NCI-H2227 (cell line): ENCODE results near the gene IFITM2.

Experiments
- DNase-seq: peaks from one replicate; lab custom pipeline; 2025; ENCODE audit not compliant: unreplicated experiment; lab: John Stamatoyannopoulos, UW

IFITM2 gene

DNA sequence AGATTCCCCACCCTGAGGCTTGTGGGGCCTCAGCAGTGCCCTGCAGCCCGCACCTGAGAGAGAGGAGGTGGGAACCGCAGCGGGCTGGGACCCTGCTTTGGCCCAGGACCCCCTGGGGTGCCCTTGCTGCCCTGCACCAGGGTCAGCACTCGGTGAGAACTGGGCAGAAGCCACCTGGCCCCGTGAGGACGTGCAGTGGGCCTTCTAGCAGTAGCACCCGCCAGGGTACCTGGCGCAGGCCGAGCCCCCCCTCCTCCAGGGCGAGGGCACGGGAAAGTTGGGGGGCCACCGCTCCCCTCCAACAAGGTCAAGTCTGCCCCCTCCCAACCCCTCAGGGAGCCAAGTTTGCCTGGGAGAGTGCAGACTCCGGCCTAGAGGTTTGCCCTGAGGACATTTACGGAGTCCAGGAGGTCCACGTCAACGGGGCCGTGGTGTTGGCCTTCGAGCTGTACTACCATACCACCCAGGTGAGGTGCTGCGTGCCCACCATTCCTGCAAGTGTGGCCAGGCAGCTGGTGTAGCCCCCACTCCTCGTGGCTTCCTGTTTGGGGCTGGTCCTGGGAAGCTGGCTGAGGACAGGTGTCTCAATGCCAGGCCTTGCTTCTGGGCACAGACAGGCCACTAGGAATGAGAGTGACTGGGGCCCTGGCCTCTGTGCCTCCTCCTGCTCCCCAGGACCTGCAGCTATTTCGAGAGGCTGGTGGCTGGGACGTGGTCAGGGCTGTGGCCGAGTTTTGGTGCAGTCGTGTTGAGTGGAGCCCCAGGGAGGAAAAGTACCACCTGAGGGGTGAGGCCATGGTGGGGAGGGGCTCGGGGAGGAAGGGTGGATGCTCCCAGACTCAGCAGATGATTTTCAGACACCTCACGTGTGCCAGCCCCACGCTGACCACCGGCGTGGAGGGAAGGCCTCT lies 15.2 kb upstream of the IFITM2 start:
- DNase-seq: no peak

DNA sequence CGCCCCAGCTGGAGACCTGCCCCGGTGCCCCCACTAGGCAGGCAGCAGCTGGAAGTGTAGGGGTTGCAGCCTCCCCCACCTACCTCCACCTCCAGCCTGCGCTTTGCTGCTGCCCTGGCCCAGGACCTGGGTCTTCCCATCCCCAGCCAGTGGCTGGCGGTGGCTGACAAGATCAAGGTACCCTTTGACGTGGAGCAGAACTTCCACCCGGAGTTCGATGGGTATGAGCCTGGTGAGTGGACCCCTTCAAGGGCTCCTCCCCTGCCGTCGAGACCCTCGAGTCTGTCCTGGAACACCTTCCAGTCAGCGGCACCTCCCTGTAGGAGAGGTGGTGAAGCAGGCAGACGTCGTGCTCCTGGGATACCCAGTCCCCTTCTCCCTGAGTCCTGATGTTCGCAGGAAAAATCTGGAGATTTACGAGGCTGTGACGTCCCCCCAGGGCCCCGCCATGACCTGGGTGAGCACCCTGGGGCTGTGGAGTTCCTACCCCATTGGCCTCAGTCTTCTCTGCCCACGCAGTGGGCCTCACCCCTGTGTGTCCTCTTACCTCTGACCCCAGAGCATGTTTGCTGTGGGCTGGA lies 14.3 kb upstream of the IFITM2 start:
- DNase-seq: no peak

DNA sequence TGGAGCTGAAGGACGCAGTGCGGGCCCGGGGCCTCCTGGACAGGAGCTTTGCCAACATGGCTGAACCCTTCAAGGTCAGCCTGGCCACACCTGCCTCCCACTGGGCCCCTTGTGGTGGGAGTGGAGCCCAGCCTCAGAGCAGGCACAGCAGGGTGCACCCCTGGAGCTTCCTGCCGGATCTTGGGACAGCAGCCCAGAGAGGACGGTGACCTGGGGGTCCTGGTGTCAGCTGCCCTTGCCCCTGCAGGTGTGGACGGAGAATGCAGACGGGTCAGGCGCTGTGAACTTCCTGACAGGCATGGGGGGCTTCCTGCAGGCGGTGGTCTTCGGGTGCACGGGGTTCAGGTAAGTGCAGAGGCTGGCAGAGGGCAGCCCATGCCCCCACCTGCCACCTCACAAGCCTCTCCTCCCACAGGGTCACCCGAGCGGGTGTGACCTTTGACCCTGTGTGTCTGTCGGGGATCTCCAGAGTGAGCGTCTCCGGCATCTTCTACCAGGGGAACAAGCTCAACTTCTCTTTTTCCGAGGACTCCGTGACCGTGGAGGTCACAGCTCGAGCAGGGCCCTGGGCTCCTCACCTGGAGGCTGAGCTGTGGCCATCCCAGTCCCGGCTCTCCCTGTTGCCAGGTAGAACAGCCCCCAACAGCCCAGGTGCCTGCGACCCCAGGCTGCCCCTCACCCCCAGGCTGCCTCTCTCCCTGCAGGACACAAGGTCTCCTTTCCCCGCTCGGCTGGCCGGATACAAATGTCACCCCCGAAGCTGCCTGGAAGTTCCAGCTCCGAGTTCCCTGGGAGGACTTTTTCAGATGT lies 13.6 kb upstream of the IFITM2 start:
- no peak for DNase-seq

DNA sequence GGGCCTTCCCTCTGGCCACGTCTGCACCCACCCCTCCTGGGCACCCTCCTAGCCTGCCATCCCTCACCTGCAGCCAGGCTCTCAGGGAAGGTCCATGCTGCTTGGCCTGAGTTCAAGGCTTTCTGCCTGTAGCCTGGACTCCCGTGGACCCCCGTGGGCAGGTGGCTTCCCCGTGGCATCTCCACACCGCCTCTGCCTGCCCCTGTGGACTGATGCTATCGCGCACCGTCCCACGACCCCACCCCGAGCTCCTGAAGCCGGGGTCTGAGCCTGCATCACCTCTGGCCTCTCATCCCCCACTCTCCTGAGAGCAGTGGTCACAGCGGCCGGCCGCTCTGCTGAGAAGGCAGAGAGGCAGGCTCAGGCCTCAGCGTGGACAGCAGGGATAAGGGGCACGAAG lies 12.8 kb upstream of the IFITM2 start:
- DNase-seq: no peak

DNA sequence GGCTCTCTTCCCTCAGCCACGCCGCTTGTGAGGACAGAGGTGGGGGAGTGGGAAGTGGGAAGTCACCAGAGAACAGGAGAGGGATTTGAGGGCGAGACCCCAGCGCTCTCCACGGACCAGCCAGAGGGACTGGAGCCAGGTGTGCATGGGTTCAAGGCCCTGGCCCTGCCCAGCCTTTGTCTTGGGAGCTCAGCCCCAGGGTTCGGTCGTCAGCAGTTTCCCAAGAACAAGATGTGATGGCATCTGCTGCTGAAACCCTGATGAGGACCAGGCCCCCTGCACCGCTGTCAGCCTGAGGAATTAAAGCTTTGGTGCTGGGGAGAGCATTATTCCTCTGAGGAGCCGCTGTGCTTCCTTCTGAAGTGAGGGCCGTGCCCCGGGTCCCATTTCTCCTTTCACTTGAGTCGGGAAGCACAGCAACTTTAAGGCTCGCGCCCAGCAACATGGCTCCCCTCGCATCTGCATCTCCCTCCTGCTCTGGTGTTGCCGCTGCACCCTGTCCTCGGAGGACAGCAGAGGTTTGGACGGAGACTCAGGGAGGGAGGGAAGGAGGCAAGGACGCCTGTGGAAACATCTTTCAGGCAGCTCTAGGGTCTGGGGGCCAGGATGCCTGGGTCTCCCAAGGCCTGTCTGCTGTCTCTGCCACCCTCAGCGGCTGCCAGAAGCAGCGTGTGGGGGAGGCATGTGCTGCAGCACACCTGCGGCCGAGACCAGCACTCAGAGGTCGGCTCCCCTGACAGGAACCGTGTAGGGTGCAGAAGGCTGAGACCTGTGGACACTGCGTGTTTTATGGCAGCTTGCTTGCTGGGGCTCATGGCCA lies 12.1 kb upstream of the IFITM2 start:
- no peak for DNase-seq

DNA sequence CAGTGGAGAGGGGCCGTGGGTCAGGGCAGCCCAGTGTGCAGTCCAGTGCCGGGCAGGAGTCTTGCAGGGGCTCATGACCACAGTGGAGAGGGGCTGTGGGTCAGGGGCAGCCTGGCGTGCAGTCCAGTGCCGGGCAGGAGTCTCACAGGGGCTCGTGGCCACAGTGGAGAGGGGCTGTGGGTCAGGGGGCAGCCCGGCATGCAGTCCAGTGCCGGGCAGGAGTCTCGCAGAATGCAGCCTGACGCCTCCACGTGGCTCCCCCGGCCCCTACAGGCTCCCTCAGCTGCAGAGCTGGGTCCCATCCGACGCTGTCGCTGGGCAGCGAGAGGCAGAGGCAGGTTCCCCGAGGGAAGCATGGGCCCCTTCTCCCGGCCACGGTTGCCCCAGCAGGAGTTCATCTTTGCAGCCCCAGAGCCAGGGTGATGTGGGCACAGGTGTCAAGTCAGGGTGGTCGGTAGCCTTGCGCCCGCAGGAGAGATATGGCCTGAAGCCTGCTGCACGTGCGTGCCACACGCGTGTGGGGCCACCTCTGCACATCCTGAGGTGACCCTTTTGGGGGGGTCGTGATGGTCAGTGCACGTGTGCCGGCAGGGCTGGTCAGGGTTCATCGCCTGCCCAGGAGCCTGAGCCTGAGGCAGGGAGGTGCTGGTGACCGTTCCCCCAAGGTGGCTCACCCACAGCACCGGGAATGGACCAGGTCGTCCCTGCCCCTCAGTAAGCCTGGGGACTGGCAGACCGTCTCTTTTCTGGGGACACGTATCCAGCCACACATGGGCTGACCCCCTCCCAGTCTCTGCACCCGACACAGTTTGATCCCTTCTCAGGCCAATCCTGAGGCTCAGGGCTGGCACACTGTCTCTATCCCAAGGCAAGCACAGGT lies 11.2 kb upstream of the IFITM2 start:
- no peak for DNase-seq

DNA sequence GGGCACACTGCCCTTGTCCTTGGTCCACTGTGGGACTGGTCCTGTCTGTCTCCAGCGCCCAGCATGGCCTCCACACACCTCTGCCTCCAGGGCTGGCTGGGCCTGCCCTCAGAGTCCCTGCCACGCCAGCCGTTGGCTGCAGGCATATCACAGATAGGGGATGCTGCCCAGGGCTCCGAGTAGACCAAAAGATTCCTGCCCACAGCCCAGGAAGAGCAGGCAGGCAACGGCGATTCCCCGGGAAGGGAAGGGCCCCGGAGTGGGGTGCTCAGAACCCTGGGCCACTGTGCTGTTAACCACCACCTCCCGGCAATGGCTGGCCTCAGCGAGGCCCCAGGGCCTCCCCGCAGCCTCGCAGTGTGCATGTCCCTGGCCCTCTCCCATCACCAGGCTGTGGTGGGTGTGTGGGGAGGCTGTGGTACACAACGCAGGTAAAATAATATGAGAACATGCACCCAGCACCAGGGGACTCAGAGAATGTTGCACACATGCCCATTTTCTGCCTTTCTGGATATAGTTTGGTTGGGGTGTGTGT lies 10.5 kb upstream of the IFITM2 start:
- no peak for DNase-seq

DNA sequence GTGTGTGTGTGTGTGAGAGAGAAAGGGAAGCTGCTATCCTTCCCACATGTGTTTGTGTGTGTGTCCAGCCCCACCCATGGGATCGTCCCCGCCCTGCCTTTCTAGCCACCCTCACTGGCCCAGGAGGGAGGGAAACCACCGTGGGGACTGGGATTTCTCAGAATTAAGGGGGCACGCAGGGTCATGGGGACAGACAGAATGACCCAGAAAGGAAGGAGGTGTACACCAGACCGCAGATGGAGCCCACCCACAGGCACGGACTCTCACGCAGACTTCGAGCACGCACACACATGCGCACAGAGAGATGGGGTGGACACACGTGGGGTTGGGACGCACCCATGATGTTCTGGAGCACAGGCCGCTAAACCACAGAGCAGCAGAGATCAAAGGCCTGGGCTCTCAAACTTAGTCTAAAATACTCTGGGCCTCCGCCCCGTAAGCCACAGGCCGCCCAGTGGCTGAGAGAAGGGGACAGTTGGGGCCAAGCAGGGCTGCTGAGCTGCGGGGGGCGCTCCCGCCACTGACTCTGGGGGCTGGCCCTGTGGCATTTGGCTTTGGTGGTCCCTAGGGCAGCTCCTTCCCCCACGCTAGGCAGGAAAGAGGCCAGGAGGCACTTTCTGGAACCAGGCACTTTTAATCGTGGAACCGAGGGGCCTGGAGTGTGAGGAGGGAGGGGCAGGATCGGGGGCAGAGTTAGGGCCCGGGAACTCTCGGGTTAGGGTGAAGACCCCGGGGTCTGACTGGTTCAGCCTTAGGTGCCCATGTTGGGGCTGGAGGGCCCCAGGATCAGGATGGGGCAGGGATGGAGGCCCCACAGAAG lies 9.8 kb upstream of the IFITM2 start:
- DNase-seq: no peak

DNA sequence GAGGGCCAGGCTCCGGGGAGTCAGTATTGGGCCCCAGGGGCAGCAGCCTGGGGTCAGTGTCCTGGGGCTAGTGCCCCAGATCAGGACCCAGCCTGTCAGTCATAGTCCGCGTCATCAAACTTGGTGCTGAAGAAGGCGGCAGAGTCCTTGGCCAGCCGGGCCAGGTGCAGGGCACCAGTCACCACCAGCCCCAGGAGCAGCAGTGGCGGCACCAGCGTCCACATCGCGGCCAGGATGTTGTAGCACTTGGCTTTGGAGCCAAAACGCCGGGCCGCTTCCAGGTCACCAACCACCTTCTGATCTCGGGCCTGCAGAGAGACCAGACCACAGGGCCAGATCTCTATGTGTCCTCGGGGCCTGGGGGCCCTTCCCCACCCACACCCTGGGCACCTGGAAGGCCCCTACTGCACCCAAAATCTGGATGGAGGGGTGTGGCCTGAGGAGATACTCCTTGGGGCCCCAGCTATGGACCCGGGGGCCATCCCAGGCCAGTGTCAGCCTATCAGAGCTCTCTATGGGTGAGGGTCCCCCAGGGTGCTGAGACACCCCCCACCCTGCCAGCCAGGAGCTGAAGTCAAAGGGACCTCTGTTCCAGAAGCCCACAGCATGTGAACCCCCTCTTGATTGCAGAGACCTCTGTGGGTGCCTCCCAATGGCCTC lies 9.1 kb upstream of the IFITM2 start:
- no peak for DNase-seq

DNA sequence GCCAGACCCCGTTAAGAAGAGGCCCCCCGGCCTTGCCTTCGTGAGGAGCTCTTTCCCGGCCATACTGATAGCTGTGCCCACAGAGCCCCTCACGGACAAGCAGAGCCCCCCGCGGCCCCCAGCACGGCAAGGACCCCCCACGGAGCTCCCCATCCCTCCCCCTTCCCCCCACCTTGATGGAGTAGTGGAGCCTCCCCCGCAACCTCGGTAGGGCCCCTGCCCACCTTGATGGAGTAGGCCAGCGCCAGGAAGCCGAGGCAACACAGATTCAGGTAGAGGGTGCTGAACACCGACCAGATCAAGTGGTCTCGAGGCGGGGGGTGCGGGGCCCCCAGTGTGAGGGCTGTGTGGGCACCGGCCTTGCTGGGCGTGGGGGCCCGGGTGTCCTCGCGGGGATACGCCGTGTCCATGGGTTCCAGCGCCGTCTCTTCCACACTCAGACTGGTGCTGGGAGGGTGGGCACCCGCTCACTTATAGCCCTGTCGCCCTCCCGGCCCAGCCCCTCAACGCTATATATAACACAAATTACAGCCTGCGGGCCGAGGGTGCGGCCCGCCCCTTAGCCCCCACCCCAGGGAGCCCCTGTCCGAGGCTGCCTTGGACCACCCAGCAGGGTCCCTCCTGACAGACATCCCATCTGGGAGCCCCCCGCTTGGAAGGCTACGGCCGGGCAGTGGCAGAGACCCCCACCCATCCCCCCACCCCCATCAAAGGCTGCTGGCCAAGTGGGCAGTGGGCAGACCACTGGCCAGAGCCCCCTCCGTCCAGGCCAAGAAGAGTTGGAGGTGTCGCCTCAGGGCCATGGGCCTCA lies 8.3 kb upstream of the IFITM2 start, which contains the start of gene IFITM5:
Gene IFITM5, minus strand, starts transcription at position 446 of the 811 bp plus-strand sequence. Its CDS starts 36 bp downstream, at position 410.
- no peak for DNase-seq

DNA sequence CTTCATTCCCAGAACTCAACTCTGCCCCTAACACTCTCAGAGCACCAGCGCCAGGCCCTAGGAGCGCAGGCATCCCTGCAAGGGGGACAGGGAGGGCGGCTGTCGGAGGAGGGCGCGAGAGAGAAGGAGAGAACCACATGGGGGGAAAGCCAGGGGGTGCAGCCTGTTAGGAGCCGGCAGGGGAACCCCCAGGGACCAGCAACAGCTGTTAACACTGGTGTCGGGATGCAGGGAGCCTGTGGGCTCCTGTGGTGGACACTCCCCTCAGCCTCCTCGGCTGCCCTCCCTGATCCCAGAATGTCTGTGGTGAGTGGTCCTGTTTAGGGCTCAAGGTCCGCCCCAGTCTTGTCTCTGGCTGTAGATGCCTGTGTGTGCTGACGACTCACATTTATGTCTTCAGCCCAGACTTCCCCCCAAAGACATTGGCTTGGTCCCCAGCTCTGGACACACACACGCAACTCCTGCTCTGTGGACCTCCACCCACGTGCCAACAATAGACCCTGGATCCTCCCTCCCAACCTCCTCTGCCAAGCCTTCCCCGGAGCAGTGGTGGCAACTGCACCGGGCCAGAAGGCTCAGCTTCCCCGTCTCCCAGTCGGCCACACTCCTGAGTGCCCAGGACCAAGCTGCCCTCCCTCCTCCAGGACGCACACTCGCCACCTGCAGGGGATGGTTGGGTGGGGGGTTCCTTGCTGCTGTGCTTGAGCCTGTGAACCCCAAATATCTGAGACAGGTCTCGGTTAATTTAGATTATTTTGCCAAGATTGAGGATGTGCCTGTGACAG lies 7.5 kb upstream of the IFITM2 start:
- no peak for DNase-seq

DNA sequence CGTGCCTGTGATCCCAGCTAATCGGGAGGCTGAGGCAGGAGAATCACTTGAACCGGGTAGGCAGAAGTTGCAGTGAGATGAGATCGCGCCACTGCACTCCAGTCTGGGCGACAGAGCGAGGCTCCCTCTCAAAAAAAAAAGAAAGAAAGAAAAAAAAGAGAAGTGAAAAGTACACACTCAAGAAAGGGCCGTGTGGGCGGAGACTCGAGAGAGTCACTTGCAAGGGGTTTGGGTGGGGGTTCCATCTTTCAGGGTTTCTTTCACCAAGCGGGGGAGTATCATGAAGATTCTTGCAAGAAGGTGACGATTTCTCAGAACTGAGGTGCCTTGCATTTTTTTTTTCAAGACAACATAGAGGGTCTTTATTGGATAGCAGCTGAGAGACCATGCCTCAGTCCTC lies 4.3 kb upstream of the IFITM2 start:
- DNase-seq: no peak

DNA sequence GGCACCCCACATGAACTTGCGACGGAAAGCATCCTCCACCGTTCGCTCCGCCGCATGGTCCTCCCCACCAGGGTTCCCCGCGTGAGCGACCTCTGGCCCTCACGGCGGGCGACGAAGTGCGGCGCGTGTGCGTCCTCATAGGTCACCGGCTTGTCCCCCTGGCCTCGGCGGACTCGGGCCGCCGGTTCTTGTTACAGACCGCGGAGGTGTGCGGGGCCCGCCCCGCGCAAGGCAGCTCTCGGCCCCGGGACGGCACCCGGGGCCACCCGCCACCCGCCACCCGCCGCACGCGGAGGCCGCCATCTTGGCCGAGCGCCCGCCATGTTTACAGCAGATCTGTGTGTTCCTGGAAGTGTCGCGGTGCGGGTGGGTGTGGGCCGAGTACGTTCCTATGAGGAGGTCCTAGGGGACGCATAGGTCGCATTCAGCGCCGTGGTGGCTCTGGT lies 3.5 kb upstream of the IFITM2 start:
- no peak for DNase-seq

DNA sequence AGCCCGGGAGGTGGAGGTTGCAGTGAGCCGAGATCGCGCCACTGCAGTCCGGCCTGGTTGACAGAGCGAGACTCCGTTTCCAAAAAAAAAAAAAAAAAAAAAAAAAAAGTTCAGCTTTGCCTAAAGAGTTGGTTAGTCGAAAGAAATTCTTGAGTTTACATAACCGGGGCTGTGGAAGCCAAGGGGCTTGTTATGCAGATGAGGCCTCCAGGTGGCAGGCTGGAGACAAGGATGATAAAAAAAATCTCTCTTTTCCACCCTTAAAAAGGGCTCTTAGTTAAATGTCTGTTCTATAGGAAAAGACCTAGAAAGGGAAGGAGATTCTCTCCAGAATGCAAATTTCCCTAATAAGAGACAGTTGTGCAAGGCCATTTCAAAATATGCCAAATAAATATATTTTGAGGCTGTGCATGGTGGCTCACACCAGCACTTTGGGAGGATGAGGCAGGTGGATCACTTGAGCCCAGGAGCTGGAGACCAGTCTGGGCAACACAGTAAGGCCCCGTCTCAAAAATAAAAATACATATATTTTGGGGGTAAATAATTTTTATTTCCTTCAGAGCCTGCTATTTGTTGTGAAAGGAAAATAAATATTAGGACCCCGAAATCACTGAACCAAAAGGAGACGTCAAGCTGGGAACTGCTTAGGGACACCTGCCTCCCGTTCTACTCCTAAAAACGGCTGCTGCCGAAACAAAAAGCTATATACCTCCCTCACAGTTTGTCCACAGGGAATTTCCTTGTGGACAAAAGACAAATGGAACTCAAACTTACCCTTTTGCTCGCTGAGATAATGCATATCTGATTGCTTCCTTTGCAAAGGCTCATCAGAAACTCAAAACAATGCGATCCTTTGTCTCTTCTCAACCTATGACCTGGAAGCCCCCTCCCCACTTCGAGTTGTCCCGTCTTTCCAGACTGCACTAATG lies 2.4 kb upstream of the IFITM2 start:
- DNase-seq: peak; percentile 67

DNA sequence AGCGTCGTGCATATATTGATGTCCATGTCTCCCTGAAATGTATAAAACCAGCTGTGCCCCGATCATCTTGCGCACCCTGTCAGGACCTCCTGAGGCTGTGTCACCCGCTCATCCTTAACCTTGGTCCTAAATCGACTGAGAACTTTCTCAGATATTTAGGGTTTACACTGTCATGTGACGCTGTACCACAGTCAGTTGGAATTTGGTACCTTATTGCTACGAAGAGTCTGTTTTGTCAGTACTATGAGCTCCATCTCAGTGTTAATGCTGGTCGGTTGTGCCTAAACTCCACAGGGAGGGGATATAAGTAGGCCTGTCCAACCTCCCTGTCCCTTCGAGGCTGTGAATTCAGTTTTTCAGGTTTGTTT lies 1.8 kb upstream of the IFITM2 start:
- no peak for DNase-seq
